ENCODE measurements around the gene ADGRG3. TPM values are rescaled to one million over a fixed set of nuclear protein-coding genes. Genes with fewer than 3 reads are reported as not detected.

The ADGRG3 gene
- total and polyA plus RNA-seq, 4 donors, result 1.8 to 66.2 (median 9.4) TPM

GRCh38 chr16:57694725-57695679 is 26.9 kb downstream of the ADGRG3 start, which contains the start of gene DRC7:
Gene DRC7, plus strand, starts transcription at chr16:57694806. Its CDS starts 3,144 bp downstream, at chr16:57697950.
- Histone ChIP-seq H3K4me1 (ENCODE audit: control insufficient read depth in 5 of 5, insufficient read depth in 5 of 5, low read length in 5 of 5) (peaks cover 0 to 2% (median 0%) of the 10 kb centered on the region in 5 donors), H3K9me3 (ENCODE audit: control insufficient read depth in 4 of 4, insufficient read depth in 3 of 4, low read length in 3 of 4) (no peaks in the 10 kb centered on the region), H3K9ac (ENCODE audit: insufficient read depth in 1 of 2, low read length in 2 of 2) (no peak within 1 kb of the TSS), H3K36me3 (ENCODE audit: control insufficient read depth in 4 of 4, insufficient read depth in 4 of 4, low read length in 4 of 4) (no peaks in the 10 kb centered on the region), H3K27ac (ENCODE audit: low read depth in 1 of 2, low read length in 1 of 2) (no peak within 1 kb of the TSS), H3K27me3 (ENCODE audit: control insufficient read depth in 3 of 3, insufficient read depth in 3 of 3, low read length in 2 of 3) (peaks cover 0 to 3% (median 0%) of the 10 kb centered on the region in 3 donors), H3K4me3 (no peak within 1 kb of the TSS)
- peak; percentile 69 to 74 (median 71) for DNase-seq
- TF ChIP-seq CTCF (IDR thresholded peaks at IDR 0.05; ENCODE audit: control extremely low read depth, extremely low read depth), result no peak
- WGBS, 2 donors, result 20 to 31% methylated on average over 8 of the region's 8 CpGs
- ATAC-seq (ENCODE audit: insufficient read depth, low FRiP score), result peak; percentile 43

DNA sequence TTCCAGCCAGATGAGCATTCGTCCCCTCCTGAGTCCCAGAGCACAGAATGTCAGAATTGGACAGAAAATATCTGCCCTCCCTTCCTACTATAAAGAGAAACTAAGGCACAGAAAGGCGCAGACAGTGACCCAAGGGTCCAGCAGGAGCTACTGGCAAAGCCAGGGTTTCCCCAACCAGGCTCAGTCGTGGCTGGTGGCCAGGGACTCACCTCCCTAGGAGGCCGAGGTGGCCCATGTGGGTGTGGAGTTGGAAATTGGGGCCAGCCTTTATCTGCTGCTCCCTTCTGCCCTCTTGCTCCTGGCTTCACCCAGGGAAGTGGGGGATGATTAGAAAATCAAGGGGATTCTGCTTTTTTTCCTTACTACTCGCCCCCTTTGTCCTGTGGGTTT is 27.6 kb downstream of the ADGRG3 start:
- no peak for TF ChIP-seq CTCF (IDR thresholded peaks at IDR 0.05; ENCODE audit: control extremely low read depth, extremely low read depth)
- Histone ChIP-seq H3K27ac (ENCODE audit: low read depth in 1 of 2, low read length in 1 of 2) (no peak overlapping the region), H3K9me3 (ENCODE audit: control insufficient read depth in 4 of 4, insufficient read depth in 3 of 4, low read length in 3 of 4) (no peaks in the 10 kb centered on the region), H3K36me3 (ENCODE audit: control insufficient read depth in 4 of 4, insufficient read depth in 4 of 4, low read length in 4 of 4) (no peaks in the 10 kb centered on the region), H3K4me3 (no peak overlapping the region), H3K4me1 (ENCODE audit: control insufficient read depth in 5 of 5, insufficient read depth in 5 of 5, low read length in 5 of 5) (peaks cover 0 to under 1% (median 0%) of the 10 kb centered on the region in 5 donors), H3K9ac (ENCODE audit: insufficient read depth in 1 of 2, low read length in 2 of 2) (no peak overlapping the region), H3K27me3 (ENCODE audit: control insufficient read depth in 3 of 3, insufficient read depth in 3 of 3, low read length in 2 of 3) (peaks cover 0 to 3% (median 0%) of the 10 kb centered on the region in 3 donors)
- ATAC-seq (ENCODE audit: insufficient read depth, low FRiP score), result no peak
- 70 to 80% methylated on average over 5 of the region's 5 CpGs for WGBS, 2 donors
- DNase-seq, result no peak

DNA sequence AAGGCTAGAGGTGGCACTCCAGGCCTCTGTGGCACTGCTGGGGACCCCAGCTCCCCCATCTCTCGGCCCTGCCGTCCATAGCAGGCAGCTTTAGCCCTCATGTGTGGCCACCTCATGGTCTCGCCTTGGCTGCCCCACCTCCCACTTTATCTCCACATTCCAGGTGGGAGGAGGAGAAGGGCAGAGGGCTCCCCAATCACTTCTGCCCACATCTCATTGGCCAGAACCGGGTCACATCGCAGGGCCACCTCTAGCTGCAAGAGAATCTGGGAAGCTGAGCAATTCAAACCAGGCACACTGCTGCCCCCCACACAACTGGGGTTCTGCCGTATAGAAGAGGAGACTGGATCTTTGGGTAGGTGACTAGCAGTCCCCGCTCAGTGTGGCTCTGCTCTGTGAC is 28.1 kb downstream of the ADGRG3 start:
- Histone ChIP-seq H3K36me3 (ENCODE audit: control insufficient read depth in 4 of 4, insufficient read depth in 4 of 4, low read length in 4 of 4) (no peaks in the 10 kb centered on the region), H3K9me3 (ENCODE audit: control insufficient read depth in 4 of 4, insufficient read depth in 3 of 4, low read length in 3 of 4) (no peaks in the 10 kb centered on the region), H3K9ac (ENCODE audit: insufficient read depth in 1 of 2, low read length in 2 of 2) (no peak overlapping the region), H3K27ac (ENCODE audit: low read depth in 1 of 2, low read length in 1 of 2) (no peak overlapping the region), H3K4me3 (no peak overlapping the region), H3K27me3 (ENCODE audit: control insufficient read depth in 3 of 3, insufficient read depth in 3 of 3, low read length in 2 of 3) (peaks cover 0 to 3% (median 0%) of the 10 kb centered on the region in 3 donors), H3K4me1 (ENCODE audit: control insufficient read depth in 5 of 5, insufficient read depth in 5 of 5, low read length in 5 of 5) (peaks cover 0 to 6% (median 3%) of the 10 kb centered on the region in 5 donors)
- ATAC-seq (ENCODE audit: insufficient read depth, low FRiP score) (no peak), DNase-seq (no peak)
- WGBS, 2 donors, result 90 to 95% methylated on average over 7 of the region's 7 CpGs
- no peak for TF ChIP-seq CTCF (IDR thresholded peaks at IDR 0.05; ENCODE audit: control extremely low read depth, extremely low read depth)

Measured in lung (tissue), 12 donors.